Neuronal stem cell (in vitro differentiated cells): ENCODE data around the gene CYSRT1.

Source experiments
- DNase-seq: peaks from one replicate; pipeline ENCODE4 v3.0.0-alpha.2; 2013; ENCODE audit warnings: low spot score
- H2AFZ ChIP-seq: one replicate; pipeline ENCODE4 v1.6.1; 2013; ENCODE audit warnings: mild to moderate bottlenecking, low read length, inconsistent platforms
- H2AK5ac ChIP-seq: 2 replicates; pipeline ENCODE4 v1.6.1; 2013; ENCODE audit warnings: low read depth, mild to moderate bottlenecking, inconsistent platforms, low read length, moderate library complexity, mixed read lengths
- H2BK120ac ChIP-seq: 2 replicates; pipeline ENCODE4 v1.6.1; 2013; ENCODE audit warnings: low read depth, mild to moderate bottlenecking, inconsistent platforms, low read length, moderate library complexity, mixed read lengths
- H2BK12ac ChIP-seq: one replicate; pipeline ENCODE4 v1.6.1; 2013; ENCODE audit warnings: low read length, inconsistent platforms
- H2BK15ac ChIP-seq: 2 replicates; pipeline ENCODE4 v1.6.1; 2013; ENCODE audit warnings: mild to moderate bottlenecking, low read length, inconsistent platforms, mixed read lengths
- H2BK5ac ChIP-seq: one replicate; pipeline ENCODE4 v1.6.1; 2013; ENCODE audit warnings: inconsistent platforms, mild to moderate bottlenecking, low read length, moderate library complexity
- H3K14ac ChIP-seq: one replicate; pipeline ENCODE4 v1.6.1; 2013; ENCODE audit warnings: low read length, inconsistent platforms
- H3K18ac ChIP-seq: 2 replicates; pipeline ENCODE4 v1.6.1; 2013; ENCODE audit warnings: low read length, inconsistent platforms
- H3K23ac ChIP-seq: 2 replicates; pipeline ENCODE4 v1.6.1; 2013; ENCODE audit warnings: low read depth, mild to moderate bottlenecking, mixed read lengths, low read length, inconsistent platforms; ENCODE audit not compliant: poor library complexity
- H3K27ac ChIP-seq: replicated peaks from 3 replicates; pipeline ENCODE4 v1.5.1; 2013; ENCODE audit warnings: low read length, inconsistent platforms
- H3K27me3 ChIP-seq, 3 experiments: 2 replicates each; pipeline ENCODE4 v1.6.1; 2013; ENCODE audit warnings: low read length in 3 of 3, mild to moderate bottlenecking in 2 of 3, inconsistent platforms in 1 of 3, low read depth in 1 of 3, mixed read lengths in 1 of 3, moderate library complexity in 1 of 3; ENCODE audit not compliant: control insufficient read depth in 3 of 3, insufficient read depth in 3 of 3
- H3K36me3 ChIP-seq, 2 donors: replicated peaks in 1 of 2; 2 replicates each; pipeline ENCODE4 v1.6.1; 2013; ENCODE audit warnings: low read length in 2 of 2; ENCODE audit not compliant: control insufficient read depth in 2 of 2, insufficient read depth in 2 of 2
- H3K4ac ChIP-seq: 2 replicates; pipeline ENCODE4 v1.6.1; 2013; ENCODE audit warnings: inconsistent platforms, mild to moderate bottlenecking, low read length, moderate library complexity
- H3K4me1 ChIP-seq, 2 donors: 1 replicate in 1 of 2; 2 replicates in 1 of 2; pipeline ENCODE4 v1.6.1; 2013; ENCODE audit warnings: low read length in 2 of 2, low read depth in 1 of 2; ENCODE audit not compliant: control insufficient read depth in 2 of 2, insufficient read depth in 1 of 2
- H3K4me2 ChIP-seq: one replicate; pipeline ENCODE4 v1.6.1; 2013; ENCODE audit warnings: mild to moderate bottlenecking, low read length, inconsistent platforms; ENCODE audit not compliant: insufficient read depth, poor library complexity, severe bottlenecking
- H3K4me3 ChIP-seq, 2 donors: 2 replicates each; pipeline ENCODE4 v1.5.1; 2013; ENCODE audit warnings: low read length in 2 of 2, mild to moderate bottlenecking in 2 of 2, inconsistent platforms in 1 of 2, moderate library complexity in 1 of 2
- H3K79me1 ChIP-seq: one replicate; pipeline ENCODE4 v1.6.1; 2013; ENCODE audit warnings: low read depth, mild to moderate bottlenecking, inconsistent platforms, low read length, moderate library complexity
- H3K9ac ChIP-seq: one replicate; pipeline ENCODE4 v1.6.1; 2013; ENCODE audit warnings: mild to moderate bottlenecking, low read depth, low read length, inconsistent platforms; ENCODE audit not compliant: poor library complexity
- H3K9me3 ChIP-seq, 2 donors: replicated peaks in 1 of 2; 2 replicates each; pipeline versions ENCODE3 to v1.6.1; 2013; ENCODE audit warnings: low read length in 2 of 2, mild to moderate bottlenecking in 2 of 2, inconsistent platforms in 1 of 2, low read depth in 1 of 2, mixed read lengths in 1 of 2, moderate library complexity in 1 of 2; ENCODE audit not compliant: control insufficient read depth in 2 of 2, insufficient read depth in 1 of 2
- H4K8ac ChIP-seq: one replicate; pipeline ENCODE4 v1.6.1; 2013; ENCODE audit warnings: low read depth, mild to moderate bottlenecking, inconsistent platforms, low read length, moderate library complexity
- H4K91ac ChIP-seq: one replicate; pipeline ENCODE4 v1.6.1; 2013; ENCODE audit warnings: low read length, low read depth, mild to moderate bottlenecking, inconsistent platforms; ENCODE audit not compliant: poor library complexity
- WGBS, 2 donors: extraction: QIAGEN DNeasy Blood & Tissue Kit; methylation state at CpG; one replicate each; pipeline ENCODE4 v1.1.7; 2013; ENCODE audit warnings: missing lambda C conversion rate in 2 of 2, mixed read lengths in 1 of 2; ENCODE audit not compliant: insufficient read length in 2 of 2, insufficient replicate concordance in 1 of 2; ENCODE audit errors: extremely low coverage in 2 of 2; 5-methylcytosine and 5-hydroxymethylcytosine counted together

The CYSRT1 gene

DNA sequence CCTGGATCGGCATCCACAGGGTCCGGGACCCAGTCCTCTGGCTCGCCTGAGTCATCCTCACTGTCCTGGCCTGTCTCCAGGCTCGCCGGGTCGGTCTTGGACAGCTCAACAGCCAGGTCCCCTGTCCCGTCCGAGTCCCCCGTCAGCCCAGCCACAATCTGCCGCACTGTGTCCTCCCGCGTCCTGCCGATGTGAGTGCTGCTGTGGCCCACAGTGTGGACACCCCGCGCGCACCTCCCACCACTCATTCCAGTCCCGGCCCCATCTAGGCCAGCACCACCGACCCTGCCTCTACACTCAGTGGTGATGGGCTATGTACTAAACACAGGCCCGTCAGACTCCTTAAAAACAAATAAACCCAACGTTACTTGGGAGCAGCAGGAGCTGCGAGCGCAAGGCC is 43.3 kb upstream of the CYSRT1 start:
- H3K14ac ChIP-seq, result no peak overlapping the region
- H3K9ac ChIP-seq, result peak overlapping the region; percentile 70
- WGBS, 2 donors, result no CpG with 5 or more reads among the region's 22 CpGs
- H2BK5ac ChIP-seq, result peak overlapping the region; percentile 87
- H2BK120ac ChIP-seq, result no peak overlapping the region
- H3K36me3 ChIP-seq, result peaks cover 32 to 76% of the 10 kb centered on the region in 2 donors
- peaks cover 13% of the 10 kb centered on the region for H3K79me1 ChIP-seq
- no peak overlapping the region for H3K4me3 ChIP-seq
- H2BK12ac ChIP-seq, result no peak overlapping the region
- H3K23ac ChIP-seq, result peak overlapping the region; percentile 65
- no peak overlapping the region for H2AFZ ChIP-seq
- H3K9me3 ChIP-seq, result no peaks in the 10 kb centered on the region
- no peak overlapping the region for H3K4me2 ChIP-seq
- H3K27ac ChIP-seq, result no peak overlapping the region
- H4K91ac ChIP-seq, result no peak overlapping the region
- H2AK5ac ChIP-seq, result no peak overlapping the region
- no peaks in the 10 kb centered on the region for H3K27me3 ChIP-seq
- peak overlapping the region; percentile 65 for H4K8ac ChIP-seq
- H3K4ac ChIP-seq, result no peak overlapping the region
- no peaks in the 10 kb centered on the region for H3K4me1 ChIP-seq
- H3K18ac ChIP-seq, result no peak overlapping the region
- DNase-seq, result no peak
- no peak overlapping the region for H2BK15ac ChIP-seq

- Histone ChIP-seq H2AK5ac (no peak overlapping the region), H3K27ac (no peak overlapping the region), H3K18ac (no peak overlapping the region), H4K91ac (no peak overlapping the region), H2BK120ac (no peak overlapping the region), H2AFZ (no peak overlapping the region), H3K4ac (no peak overlapping the region), H3K4me3 (peak overlapping the region in 1 of 2 donors; percentile 53), H3K14ac (no peak overlapping the region), H3K27me3 (no peaks in the 10 kb centered on the region), H3K4me2 (no peak overlapping the region), H3K9me3 (no peaks in the 10 kb centered on the region), H2BK5ac (no peak overlapping the region), H3K23ac (no peak overlapping the region), H2BK15ac (no peak overlapping the region), H3K9ac (no peak overlapping the region), H2BK12ac (no peak overlapping the region), H3K4me1 (peaks cover 6% of the 10 kb centered on the region in 2 donors), H3K79me1 (peaks cover 19% of the 10 kb centered on the region), H4K8ac (no peak overlapping the region), H3K36me3 (peaks cover 34 to 79% of the 10 kb centered on the region in 2 donors)
- no peak for DNase-seq
- WGBS, 2 donors, result no CpG with 5 or more reads among the region's 17 CpGs
These were observed 42.1 kb upstream of the CYSRT1 start for GRCh38 chr9:137182836-137183235.

DNA sequence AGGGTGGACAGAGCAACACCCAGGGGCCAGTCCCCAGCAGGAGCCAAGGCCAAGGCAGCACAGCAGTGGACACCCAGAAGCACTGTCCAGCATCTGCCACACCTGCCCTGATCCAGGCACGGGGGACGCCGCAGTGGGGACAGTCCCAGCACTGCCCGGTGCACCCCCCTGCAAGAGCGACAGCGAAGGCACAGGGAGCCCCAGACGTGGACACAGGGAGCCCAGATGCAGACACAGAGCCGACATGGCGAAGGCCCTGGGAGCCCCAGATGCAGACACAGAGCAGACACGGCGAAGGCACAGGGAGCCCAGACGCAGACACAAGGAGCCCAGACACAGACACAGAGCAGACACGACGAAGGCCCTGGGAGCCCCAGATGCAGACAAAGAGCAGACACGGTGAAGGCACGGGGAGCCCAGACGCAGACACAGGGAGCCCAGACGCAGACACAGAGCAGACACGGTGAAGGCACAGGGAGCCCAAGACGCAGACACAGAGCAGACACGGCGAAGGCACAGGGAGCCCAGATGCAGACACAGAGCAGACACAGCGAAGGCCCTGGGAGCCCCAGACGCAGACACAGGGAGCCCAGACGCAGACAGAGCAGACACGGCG is 40.9 kb upstream of the CYSRT1 start:
- no CpG with 5 or more reads among the region's 27 CpGs for WGBS, 2 donors
- Histone ChIP-seq H3K79me1 (peaks cover 28% of the 10 kb centered on the region), H3K4ac (no peak overlapping the region), H2BK5ac (no peak overlapping the region), H3K9ac (no peak overlapping the region), H3K9me3 (no peaks in the 10 kb centered on the region), H2BK120ac (no peak overlapping the region), H2BK15ac (no peak overlapping the region), H3K18ac (no peak overlapping the region), H2BK12ac (no peak overlapping the region), H3K4me2 (no peak overlapping the region), H3K4me3 (no peak overlapping the region), H3K36me3 (peaks cover 34 to 74% of the 10 kb centered on the region in 2 donors), H3K4me1 (peaks cover 8% of the 10 kb centered on the region in 2 donors), H4K91ac (no peak overlapping the region), H2AFZ (no peak overlapping the region), H3K23ac (peak overlapping the region; percentile 43), H4K8ac (no peak overlapping the region), H3K27me3 (peaks cover 0 to 2% (median 0%) of the 10 kb centered on the region in 3 experiments), H3K27ac (no peak overlapping the region), H3K14ac (no peak overlapping the region), H2AK5ac (no peak overlapping the region)
- DNase-seq, result no peak

GRCh38 chr9:137184881-137185660 is 39.9 kb upstream of the CYSRT1 start:
- Histone ChIP-seq H2BK5ac (no peak overlapping the region), H2BK15ac (no peak overlapping the region), H2AFZ (no peak overlapping the region), H3K9me3 (no peaks in the 10 kb centered on the region), H4K8ac (no peak overlapping the region), H3K27me3 (peaks cover 0 to 2% (median 0%) of the 10 kb centered on the region in 3 experiments), H3K4me2 (no peak overlapping the region), H2AK5ac (no peak overlapping the region), H3K4me1 (peaks cover 12 to 17% of the 10 kb centered on the region in 2 donors), H3K14ac (no peak overlapping the region), H3K4me3 (no peak overlapping the region), H3K79me1 (peaks cover 31% of the 10 kb centered on the region), H3K27ac (no peak overlapping the region), H3K36me3 (peaks cover 36 to 68% of the 10 kb centered on the region in 2 donors), H4K91ac (no peak overlapping the region), H3K23ac (peak overlapping the region; percentile 65), H2BK120ac (no peak overlapping the region), H3K4ac (no peak overlapping the region), H3K18ac (no peak overlapping the region), H2BK12ac (no peak overlapping the region), H3K9ac (no peak overlapping the region)
- no peak for DNase-seq
- WGBS, 2 donors, result no CpG with 5 or more reads among the region's 48 CpGs
